ENCODE results near the gene LYRM4. TPM values are rescaled to one million over a fixed set of nuclear protein-coding genes. Genes with fewer than 3 reads are reported as not detected.

The LYRM4 gene
- total and polyA plus RNA-seq, 9 of the 15 experiments (the other 6 are each of a cell fraction or from before 2014, with no cell fraction given): 24.2 to 69.4 (median 41.8) TPM

DNA sequence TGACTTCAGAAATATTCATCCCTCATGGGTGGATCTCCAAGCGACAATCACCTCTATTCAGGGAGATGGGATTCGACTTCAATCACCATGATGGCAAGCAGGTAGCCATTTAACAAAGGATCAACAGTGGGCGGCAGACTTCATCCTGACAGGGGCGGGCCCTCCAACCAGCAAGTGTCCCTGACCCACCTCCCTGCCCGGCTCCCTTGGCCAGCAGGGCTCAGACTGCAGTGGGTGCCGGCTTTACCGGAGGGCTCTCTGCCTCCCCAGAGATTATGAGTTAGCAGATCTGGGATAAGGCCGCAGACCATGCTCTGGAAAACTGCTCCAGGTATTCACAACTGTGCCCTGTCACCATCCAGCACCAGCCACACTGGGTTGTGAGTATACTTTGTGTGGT is 136.2 kb downstream of the LYRM4 start (continued):
- TF ChIP-seq TCFL5 (CRISPR knock-in tag; conservative IDR thresholded peaks at IDR 0.05) (no peak), MTA1 (IDR thresholded peaks at IDR 0.05; ENCODE audit: borderline replicate concordance) (no peak)

DNA sequence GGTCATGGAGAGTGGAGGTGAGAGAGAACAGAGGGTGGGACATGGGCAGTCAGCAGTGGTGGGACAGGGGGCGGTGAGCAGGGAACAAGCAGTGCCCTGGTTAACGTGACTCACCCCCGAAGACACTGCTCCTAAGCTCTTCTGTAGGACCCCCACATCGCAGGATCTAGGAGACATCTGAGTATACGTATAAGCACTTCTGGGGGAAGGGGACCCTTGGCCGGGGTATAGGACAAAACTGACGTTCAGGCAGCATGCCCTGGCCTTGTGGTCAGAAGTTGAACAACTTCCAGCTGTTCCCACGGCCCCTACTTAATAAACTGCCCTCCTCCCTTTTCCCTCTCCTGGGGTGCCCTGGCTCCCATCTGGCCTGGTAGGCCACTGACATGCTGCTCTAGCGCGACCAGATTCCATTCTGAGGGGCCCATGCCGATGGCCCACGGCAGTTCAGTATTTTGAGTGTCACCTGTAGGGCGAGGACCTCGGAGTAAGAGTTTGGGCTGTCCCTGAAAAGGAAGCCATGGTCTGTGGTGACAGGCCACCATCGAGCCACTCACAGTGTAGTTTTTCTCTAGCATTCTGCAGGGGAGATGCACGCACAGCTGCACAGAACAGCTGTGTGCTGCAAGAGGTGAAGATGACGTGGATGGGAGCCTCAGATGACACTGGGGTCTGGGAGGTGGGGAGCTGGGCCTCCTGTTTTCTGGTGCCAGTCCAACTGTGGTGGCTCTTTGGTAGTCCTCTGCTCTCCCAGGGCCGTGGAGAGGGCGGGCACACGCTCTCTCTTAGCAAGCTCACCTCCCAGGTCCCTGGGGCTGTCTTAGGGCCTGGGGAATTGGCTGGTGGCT is 137.2 kb downstream of the LYRM4 start:
- Histone ChIP-seq H4K20me1 (replicated peaks; ENCODE audit: control insufficient read depth, insufficient read depth, low read length) (0 out of 2 replicates have a peak, but pooled peaks cover 3% of the 10 kb centered on the region), H3K79me2 (ENCODE audit: control insufficient read depth, insufficient read depth, low read length) (no peaks in the 10 kb centered on the region), H3K4me1 (replicated peaks in 1 of 2; ENCODE audit: control insufficient read depth in 2 of 2, insufficient read depth in 2 of 2, low read length in 2 of 2) (peaks cover 9 to 13% of the 10 kb centered on the region in 2 experiments; a peak in 4 of 5 replicates), H3K27ac (ENCODE audit: extremely low read depth, low read depth, low read length) (no peak overlapping the region), H3K4me3 (no peak overlapping the region), H3K9ac (ENCODE audit: insufficient read depth in 1 of 2, low read depth in 2 of 2, low read length in 2 of 2) (no peak overlapping the region), H3K36me3 (ENCODE audit: control insufficient read depth, insufficient read depth, low read length) (no peaks in the 10 kb centered on the region), H3K9me1 (ENCODE audit: control insufficient read depth, insufficient read depth, low read length) (peaks cover 2% of the 10 kb centered on the region), H3K27me3 (ENCODE audit: control insufficient read depth in 2 of 2, insufficient read depth in 2 of 2, low read length in 2 of 2) (no peaks in the 10 kb centered on the region), H2AFZ (ENCODE audit: low read depth, low read length) (no peak overlapping the region), H3K4me2 (ENCODE audit: insufficient read depth, low read length) (no peak overlapping the region), H3K9me3 (replicated peaks; ENCODE audit: control insufficient read depth, insufficient read depth, low read depth, low read length) (no peaks in the 10 kb centered on the region)
- ChIA-PET CTCF (ENCODE audit: low intra/inter-chr PET ratio) (no interaction called here), POLR2A (interaction anchor here (0.5 to 1.3 kb wide), 2 partner anchors 24 to 362 kb away, joined by 3 read pairs; no protein-coding TSS in a partner anchor)
- ATAC-seq: no peak
- no peak for DNase-seq (ENCODE audit: extremely low read depth in 1 of 4, low spot score in 3 of 4)
- FAIRE-seq: no peak
- in situ Hi-C loops (cut with MboI) (no loop called here), intact Hi-C loops (cut with micrococcal nuclease) (no loop called here)
- no TSS peak for BruUV-seq (replicated peaks)
- WGBS (ENCODE audit: insufficient coverage, low coverage, missing lambda C conversion rate): 94% methylated on average over 20 of the region's 20 CpGs
- TF ChIP-seq THRAP3 (IDR thresholded peaks at IDR 0.05; ENCODE audit: borderline replicate concordance) (no peak), NUFIP1 (IDR thresholded peaks at IDR 0.05; ENCODE audit: partially characterized antibody) (no peak), CBFA2T3 (IDR thresholded peaks at IDR 0.05) (no peak), NFYB (IDR thresholded peaks at IDR 0.05; ENCODE audit: extremely low read depth, insufficient read length) (no peak), CBFB (CRISPR knock-in tag; IDR thresholded peaks at IDR 0.05) (no peak), ZNF780A (CRISPR knock-in tag; IDR thresholded peaks at IDR 0.05) (no peak), KLF10 (CRISPR knock-in tag; IDR thresholded peaks at IDR 0.05) (no peak), ILF3 (IDR thresholded peaks at IDR 0.05; ENCODE audit: borderline replicate concordance) (no peak), CREBBP (IDR thresholded peaks at IDR 0.05; ENCODE audit: low read depth, low read length) (no peak), FOSL1 (tag; conservative IDR thresholded peaks at IDR 0.05) (no peak), POLR2G (IDR thresholded peaks at IDR 0.05; ENCODE audit: low read depth, low read length) (no peak)

Data from K562 (cell line).